AG04449 (cell line): ENCODE data around the gene TKTL1.

Experiments used
- CTCF ChIA-PET: fragments of 350-600 bp; formaldehyde crosslinking; extraction: SDS; loops from one replicate; lab custom pipeline; 2021; ENCODE audit warnings: antibody characterized with exemption; lab: Yijun Ruan, JAX
- POLR2A ChIA-PET: fragments of 400-600, 350-600 bp; formaldehyde crosslinking; extraction: SDS; loops from one replicate; lab custom pipeline; 2020; ENCODE audit warnings: antibody characterized with exemption, inconsistent platforms; lab: Yijun Ruan, JAX
- DNase-seq: peaks from one replicate; pipeline ENCODE4 v3.0.0-alpha.2; 2010; ENCODE audit warnings: low read depth, low spot score
- H3K4me3 ChIP-seq: 2 replicates; pipeline ENCODE4 v1.5.1; 2011; ENCODE audit warnings: low read depth, mild to moderate bottlenecking, control low read depth, low read length
- TF ChIP-seq, protein P1 (sequence below): IDR thresholded peaks from one replicate; pipeline ENCODE4 v1.5.1; 2011; ENCODE audit warnings: mild to moderate bottlenecking, moderate library complexity, low read length, control low read depth, inconsistent platforms; ENCODE audit not compliant: insufficient read depth; ENCODE audit errors: missing control alignments

The TKTL1 gene

GRCh38 chrX:154321594-154321993 is 26.0 kb downstream of the TKTL1 start:
- no peak overlapping the region for H3K4me3 ChIP-seq
- CTCF ChIA-PET = interaction anchor here (1.1 to 2.5 kb wide), 2 partner anchors 16 to 52 kb away, joined by 3 to 13 read pairs; partner anchors contain the start of gene FLNA
- POLR2A ChIA-PET = no interaction called here
- DNase-seq = no peak
- TF ChIP-seq, protein P1, sequence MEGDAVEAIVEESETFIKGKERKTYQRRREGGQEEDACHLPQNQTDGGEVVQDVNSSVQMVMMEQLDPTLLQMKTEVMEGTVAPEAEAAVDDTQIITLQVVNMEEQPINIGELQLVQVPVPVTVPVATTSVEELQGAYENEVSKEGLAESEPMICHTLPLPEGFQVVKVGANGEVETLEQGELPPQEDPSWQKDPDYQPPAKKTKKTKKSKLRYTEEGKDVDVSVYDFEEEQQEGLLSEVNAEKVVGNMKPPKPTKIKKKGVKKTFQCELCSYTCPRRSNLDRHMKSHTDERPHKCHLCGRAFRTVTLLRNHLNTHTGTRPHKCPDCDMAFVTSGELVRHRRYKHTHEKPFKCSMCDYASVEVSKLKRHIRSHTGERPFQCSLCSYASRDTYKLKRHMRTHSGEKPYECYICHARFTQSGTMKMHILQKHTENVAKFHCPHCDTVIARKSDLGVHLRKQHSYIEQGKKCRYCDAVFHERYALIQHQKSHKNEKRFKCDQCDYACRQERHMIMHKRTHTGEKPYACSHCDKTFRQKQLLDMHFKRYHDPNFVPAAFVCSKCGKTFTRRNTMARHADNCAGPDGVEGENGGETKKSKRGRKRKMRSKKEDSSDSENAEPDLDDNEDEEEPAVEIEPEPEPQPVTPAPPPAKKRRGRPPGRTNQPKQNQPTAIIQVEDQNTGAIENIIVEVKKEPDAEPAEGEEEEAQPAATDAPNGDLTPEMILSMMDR = no peak

GRCh38 chrX:154322890-154323289 is 27.3 kb downstream of the TKTL1 start:
- POLR2A ChIA-PET = no interaction called here
- CTCF ChIA-PET = interaction anchor here (1.1 to 2.5 kb wide), 2 partner anchors 18 to 51 kb away, joined by 3 to 13 read pairs; partner anchors contain the start of gene FLNA
- TF ChIP-seq, protein P1 = no peak
- no peak overlapping the region for H3K4me3 ChIP-seq
- no peak for DNase-seq

GRCh38 chrX:154323537-154323936 is 27.9 kb downstream of the TKTL1 start:
- POLR2A ChIA-PET = no interaction called here
- no peak for DNase-seq
- TF ChIP-seq, protein P1 = no peak
- CTCF ChIA-PET = interaction anchor here (2.5 kb wide), 1 partner anchor 51 kb away, joined by 13 read pairs; the partner anchor contains the start of gene FLNA
- H3K4me3 ChIP-seq = no peak overlapping the region

GRCh38 chrX:154325541-154325940 is 29.9 kb downstream of the TKTL1 start:
- TF ChIP-seq, protein P1 = no peak
- POLR2A ChIA-PET = no interaction called here
- no peak for DNase-seq
- H3K4me3 ChIP-seq = no peak overlapping the region
- CTCF ChIA-PET = interaction anchor here (1.0 to 1.5 kb wide), 3 partner anchors 13 to 48 kb away, joined by 4 read pairs; no protein-coding TSS in a partner anchor

- TF ChIP-seq, protein P1 = no peak
- H3K4me3 ChIP-seq = no peak overlapping the region
- CTCF ChIA-PET = interaction anchor here (1.0 to 1.6 kb wide), 6 partner anchors 9 to 21 kb away, joined by 3 to 4 read pairs (median 4); no protein-coding TSS in a partner anchor
- POLR2A ChIA-PET = no interaction called here
- DNase-seq = no peak
Observed at GRCh38 chrX:154327038-154327820, 31.6 kb downstream of the TKTL1 start.

DNA sequence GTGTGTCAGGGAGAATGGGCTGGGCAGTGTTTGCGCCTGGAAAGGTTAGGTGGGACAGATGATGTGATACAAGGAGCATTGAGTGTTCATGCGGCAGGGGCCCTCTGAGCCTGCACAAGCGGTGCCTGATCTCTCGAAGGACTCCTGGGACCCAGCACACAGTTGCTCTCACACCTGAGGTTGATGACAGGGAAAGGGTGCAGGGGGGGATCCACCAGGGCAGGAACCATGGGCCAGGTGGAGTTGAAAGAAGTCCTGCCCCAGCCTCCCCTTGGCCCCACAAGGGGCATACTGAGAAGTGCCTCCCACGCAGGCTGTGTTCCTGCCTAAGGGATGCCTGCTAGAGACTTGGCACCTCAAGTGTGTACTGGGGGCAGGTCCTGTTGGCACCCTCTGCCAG is 33.1 kb downstream of the TKTL1 start:
- no peak for DNase-seq
- no peak overlapping the region for H3K4me3 ChIP-seq
- TF ChIP-seq, protein P1 = no peak
- CTCF ChIA-PET = interaction anchor here (1.5 kb wide), 1 partner anchor 12 kb away, joined by 3 read pairs; no protein-coding TSS in a partner anchor
- POLR2A ChIA-PET = no interaction called here
